Testis (tissue), 3 donors: Measurements from ENCODE around the gene IL18RAP. TPM values are rescaled to one million over a fixed set of nuclear protein-coding genes. Genes with fewer than 3 reads are reported as not detected.

Experiments used
- DNase-seq: peaks from one replicate; pipeline ENCODE4 v3.0.0-alpha.2; 2019
- H3K27ac ChIP-seq, 2 donors: fragments of 200-600 bp; sonication (generic); one replicate each; pipeline ENCODE4 v1.5.1; 2019
- H3K27me3 ChIP-seq: fragments of 200-600 bp; sonication (generic); one replicate; pipeline ENCODE4 v1.5.1; 2019
- H3K36me3 ChIP-seq: fragments of 200-600 bp; sonication (generic); one replicate; pipeline ENCODE4 v1.5.1; 2017; ENCODE audit warnings: low read depth; ENCODE audit errors: missing control alignments
- H3K4me1 ChIP-seq: fragments of 200-600 bp; sonication (generic); one replicate; pipeline ENCODE4 v1.5.1; 2019
- H3K4me3 ChIP-seq, 2 donors: fragments of 200-600 bp; sonication (generic); one replicate each; pipeline ENCODE4 v1.5.1; 2017 to 2019
- H3K9me3 ChIP-seq: fragments of 200-600 bp; sonication (generic); one replicate; pipeline ENCODE4 v1.5.1; 2017
- POLR2A ChIP-seq: fragments of 450-650 bp; IDR thresholded peaks from one replicate; pipeline ENCODE4 v1.6.1; 2017; ENCODE audit warnings: antibody characterized with exemption, mild to moderate bottlenecking, moderate library complexity
- WGBS, 2 donors: methylation state at CpG; one replicate each; pipeline ENCODE4 v1.1.5; 2018; 5-methylcytosine and 5-hydroxymethylcytosine counted together
- intact Hi-C: fragments of 100-400 bp; cut with DNase I; formaldehyde crosslinking; loops from one replicate; pipeline ENCODE4 v1.15.1; 2023; ENCODE audit warnings: low total_unique reads
- polyA plus RNA-seq: library from polyadenylated mRNA; stranded (reverse); fragments of 350-450 nt; fragmentation: Illumina TruSeq; extraction: RNeasy Lipid Tissue Mini Kit (QIAGEN cat#74804); gene quantifications from one replicate; pipeline ENCODE4 v1.2.3, GENCODE V29; 2014; ENCODE audit warnings: low read depth, low replicate concordance; ENCODE audit not compliant: insufficient read depth
- total RNA-seq, 2 donors: library from RNA; depleted of rRNA; stranded (reverse); fragments of >200 nt; gene quantifications; one replicate each; pipeline ENCODE4 v1.2.3, GENCODE V29; 2016
- TF ChIP-seq, protein P1 (sequence below), 3 experiments: fragments of 450-650 bp in 2 of 3; fragments of 200-600 bp in 1 of 3; sonication (generic) in 1 of 3; IDR thresholded peaks; one replicate each; pipeline ENCODE4 v1.5.1; 2016 to 2019; ENCODE audit warnings: antibody characterized with exemption in 3 of 3, mild to moderate bottlenecking in 2 of 3, moderate library complexity in 1 of 3

IL18RAP gene
- total and polyA plus RNA-seq, 3 donors from 2014 or later, result 0.16 to 2.4 (median 0.47) TPM

DNA sequence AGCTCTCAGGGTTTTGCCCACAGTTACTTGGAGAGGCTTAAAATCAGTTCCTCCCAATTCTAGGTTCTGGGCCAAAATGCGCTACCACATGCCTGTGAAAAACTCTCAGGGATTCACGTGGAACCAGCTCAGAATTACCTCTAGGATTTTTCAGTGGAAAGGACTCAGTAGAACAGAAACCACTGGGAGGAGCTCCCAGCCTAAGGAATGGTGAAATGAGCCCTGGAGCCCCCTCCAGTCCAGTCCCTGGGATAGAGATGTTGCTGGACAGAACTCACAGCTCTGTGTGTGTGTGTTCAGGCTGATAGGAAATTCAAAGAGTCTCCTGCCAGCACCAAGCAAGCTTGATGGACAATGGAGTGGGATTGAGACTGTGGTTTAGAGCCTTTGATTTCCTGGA lies 29.0 kb downstream of the IL18RAP start:
- Histone ChIP-seq H3K4me3 (no peak overlapping the region), H3K27me3 (no peaks in the 10 kb centered on the region), H3K36me3 (no peaks in the 10 kb centered on the region), H3K4me1 (no peaks in the 10 kb centered on the region), H3K9me3 (no peaks in the 10 kb centered on the region), H3K27ac (no peak overlapping the region)
- DNase-seq, result no peak
- intact Hi-C loops, result no loop called here
- no peak for TF ChIP-seq POLR2A
- TF ChIP-seq, protein P1, sequence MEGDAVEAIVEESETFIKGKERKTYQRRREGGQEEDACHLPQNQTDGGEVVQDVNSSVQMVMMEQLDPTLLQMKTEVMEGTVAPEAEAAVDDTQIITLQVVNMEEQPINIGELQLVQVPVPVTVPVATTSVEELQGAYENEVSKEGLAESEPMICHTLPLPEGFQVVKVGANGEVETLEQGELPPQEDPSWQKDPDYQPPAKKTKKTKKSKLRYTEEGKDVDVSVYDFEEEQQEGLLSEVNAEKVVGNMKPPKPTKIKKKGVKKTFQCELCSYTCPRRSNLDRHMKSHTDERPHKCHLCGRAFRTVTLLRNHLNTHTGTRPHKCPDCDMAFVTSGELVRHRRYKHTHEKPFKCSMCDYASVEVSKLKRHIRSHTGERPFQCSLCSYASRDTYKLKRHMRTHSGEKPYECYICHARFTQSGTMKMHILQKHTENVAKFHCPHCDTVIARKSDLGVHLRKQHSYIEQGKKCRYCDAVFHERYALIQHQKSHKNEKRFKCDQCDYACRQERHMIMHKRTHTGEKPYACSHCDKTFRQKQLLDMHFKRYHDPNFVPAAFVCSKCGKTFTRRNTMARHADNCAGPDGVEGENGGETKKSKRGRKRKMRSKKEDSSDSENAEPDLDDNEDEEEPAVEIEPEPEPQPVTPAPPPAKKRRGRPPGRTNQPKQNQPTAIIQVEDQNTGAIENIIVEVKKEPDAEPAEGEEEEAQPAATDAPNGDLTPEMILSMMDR (IDR thresholded peaks at IDR 0.05), result no peak
- WGBS, 2 donors, result 71 to 74% methylated on average over 2 of the region's 2 CpGs

DNA sequence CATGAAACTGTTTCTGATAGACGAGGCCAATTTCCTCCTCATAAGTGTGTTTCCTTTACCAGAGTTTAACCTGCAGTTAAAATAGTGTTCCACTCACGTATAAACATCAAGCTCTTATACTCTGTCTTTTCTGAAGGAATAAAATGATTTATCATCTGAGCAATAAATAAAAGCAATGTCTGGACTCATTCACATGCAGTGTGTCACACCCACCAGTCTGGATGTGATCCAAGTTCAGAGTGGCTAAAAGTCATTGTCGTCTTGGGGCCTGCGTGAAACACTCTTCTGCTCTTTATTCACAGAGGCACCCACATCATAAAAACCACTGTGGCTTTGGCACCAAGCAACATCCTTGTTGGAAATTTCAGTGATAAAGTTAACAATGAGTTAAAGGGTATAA lies 30.5 kb downstream of the IL18RAP start:
- no peak overlapping the region for H3K27ac ChIP-seq
- no peaks in the 10 kb centered on the region for H3K36me3 ChIP-seq
- no peak for TF ChIP-seq POLR2A
- TF ChIP-seq, protein P1 (IDR thresholded peaks at IDR 0.05), result no peak
- no peaks in the 10 kb centered on the region for H3K27me3 ChIP-seq
- intact Hi-C loops, result no loop called here
- H3K4me3 ChIP-seq, result no peak overlapping the region
- WGBS, 2 donors, result 77 to 80% methylated on average over 4 of the region's 4 CpGs
- no peaks in the 10 kb centered on the region for H3K4me1 ChIP-seq
- no peak for DNase-seq
- H3K9me3 ChIP-seq, result no peaks in the 10 kb centered on the region

DNA sequence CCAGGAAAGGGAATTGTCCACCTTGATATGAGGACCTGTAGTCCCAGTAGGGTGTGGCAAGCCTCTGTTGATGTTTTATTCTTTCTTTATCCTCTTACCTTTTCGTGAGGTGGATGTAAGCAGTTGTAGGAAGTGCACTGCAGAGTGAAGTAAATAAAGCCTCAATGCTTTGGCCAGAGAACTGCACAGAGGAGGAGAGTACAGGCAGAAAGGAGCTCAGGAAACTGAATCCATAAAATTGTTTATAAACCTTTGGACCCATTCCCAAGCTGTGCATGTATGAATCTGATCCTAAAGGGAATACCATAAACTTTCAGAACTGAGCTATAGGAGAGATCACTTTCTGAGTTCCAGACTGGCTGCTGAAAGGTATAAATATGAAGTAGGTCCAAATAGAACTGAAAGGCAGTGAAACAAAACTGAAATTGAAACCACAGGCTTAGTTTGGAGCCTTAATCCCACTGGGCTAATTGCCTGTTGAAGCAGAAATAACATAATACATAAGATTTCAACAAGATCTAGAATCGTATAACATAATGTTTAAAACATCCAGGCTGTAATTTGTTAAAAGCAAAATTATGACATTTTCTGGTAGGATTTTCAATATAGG lies 32.2 kb downstream of the IL18RAP start:
- Histone ChIP-seq H3K36me3 (no peaks in the 10 kb centered on the region), H3K4me1 (no peaks in the 10 kb centered on the region), H3K9me3 (no peaks in the 10 kb centered on the region), H3K27ac (no peak overlapping the region), H3K27me3 (no peaks in the 10 kb centered on the region), H3K4me3 (no peak overlapping the region)
- WGBS, 2 donors, result 81 to 88% methylated on average over 2 of the region's 2 CpGs
- DNase-seq, result no peak
- TF ChIP-seq, protein P1 (IDR thresholded peaks at IDR 0.05), result no peak
- no peak for TF ChIP-seq POLR2A
- intact Hi-C loops, result no loop called here

DNA sequence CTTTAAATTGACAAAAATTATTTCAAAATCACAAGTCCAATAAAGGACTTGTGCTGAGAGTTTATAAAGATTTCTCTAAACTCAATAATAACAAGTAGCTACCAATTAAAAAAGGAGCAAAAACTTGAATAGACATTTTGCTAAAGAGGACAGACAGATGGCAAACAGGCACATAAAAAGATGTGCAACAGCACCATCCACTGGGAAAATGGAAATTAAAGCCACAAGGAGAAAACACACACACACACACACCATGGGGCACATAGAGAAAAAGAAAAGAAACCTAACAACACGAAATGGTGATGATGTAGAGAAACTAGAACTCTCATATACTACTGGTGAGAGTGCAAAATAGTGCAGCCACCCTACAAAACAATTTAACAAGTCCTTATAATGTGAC lies 37.5 kb downstream of the IL18RAP start:
- no peak overlapping the region for H3K4me3 ChIP-seq
- WGBS, 2 donors, result 88 to 90% methylated on average over 1 of the region's 1 CpG
- no peaks in the 10 kb centered on the region for H3K27me3 ChIP-seq
- TF ChIP-seq, protein P1 (IDR thresholded peaks at IDR 0.05), result no peak
- no peaks in the 10 kb centered on the region for H3K9me3 ChIP-seq
- no peak overlapping the region for H3K27ac ChIP-seq
- no peak for DNase-seq
- no peaks in the 10 kb centered on the region for H3K36me3 ChIP-seq
- intact Hi-C loops, result no loop called here
- H3K4me1 ChIP-seq, result no peaks in the 10 kb centered on the region

DNA sequence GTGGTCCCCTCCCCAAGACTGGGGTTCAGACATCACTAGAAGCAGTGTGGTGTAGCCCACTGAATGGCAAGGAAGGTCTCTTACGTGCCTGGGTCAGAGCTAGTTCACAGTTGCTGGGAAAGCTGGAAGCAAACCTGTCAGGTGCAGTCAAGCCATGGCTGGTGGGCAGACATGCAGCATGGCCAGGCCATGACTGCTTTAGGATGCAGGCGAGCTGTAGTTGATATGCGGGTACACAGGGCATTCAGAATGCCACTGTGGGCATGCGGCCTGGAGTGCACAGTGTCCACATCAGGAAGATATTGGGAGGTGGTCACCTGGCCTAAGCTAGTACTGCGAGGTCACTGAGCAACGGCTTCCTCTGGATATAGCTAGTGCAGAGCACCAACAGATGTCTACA lies 38.2 kb downstream of the IL18RAP start:
- Histone ChIP-seq H3K27me3 (no peaks in the 10 kb centered on the region), H3K27ac (no peak overlapping the region), H3K4me3 (no peak overlapping the region), H3K9me3 (no peaks in the 10 kb centered on the region), H3K4me1 (no peaks in the 10 kb centered on the region), H3K36me3 (no peaks in the 10 kb centered on the region)
- WGBS, 2 donors, result 90 to 91% methylated on average over 6 of the region's 6 CpGs
- DNase-seq, result no peak
- no peak for TF ChIP-seq POLR2A
- TF ChIP-seq, protein P1 (IDR thresholded peaks at IDR 0.05), result no peak
- intact Hi-C loops, result no loop called here
